Measurements from ENCODE around the gene RASSF3. TPM values are rescaled to one million over a fixed set of nuclear protein-coding genes. Genes with fewer than 3 reads are reported as not detected.

Gene RASSF3
- total and polyA plus RNA-seq, 10 of the 15 experiments (the other 5 are each of a cell fraction or from before 2014, with no cell fraction given), result 6.9 to 62.4 (median 30.3) TPM

- TF ChIP-seq EGR1 (IDR thresholded peaks at IDR 0.05; ENCODE audit: borderline replicate concordance in 1 of 2, low read depth in 2 of 2, low read length in 2 of 2), result no peak
- no peak for TF ChIP-seq PAX8 (IDR thresholded peaks at IDR 0.05)
- peak; percentile 63; the same call in 1 of the 2 replicates for TF ChIP-seq NBN (IDR thresholded peaks at IDR 0.05)
- peak; percentile 63 for TF ChIP-seq POLR2A (IDR thresholded peaks at IDR 0.05; ENCODE audit: low read depth, low read length)
- peak; percentile 40; the same call in 1 of the 2 replicates for TF ChIP-seq ATF7 (IDR thresholded peaks at IDR 0.05; ENCODE audit: low read depth)
- 0 out of 2 replicates have a peak, but pooled peaks have one; percentile 43 for TF ChIP-seq FOXM1 (IDR thresholded peaks at IDR 0.05; ENCODE audit: low read depth, low read length)
- TF ChIP-seq CTCF (IDR thresholded peaks at IDR 0.05 in 2 of 3, conservative IDR thresholded peaks at IDR 0.05 in 1 of 3; ENCODE audit: control insufficient read depth in 2 of 3, extremely low read depth in 1 of 3, insufficient read depth in 1 of 3, low read depth in 3 of 3, low read length in 3 of 3), result peak; percentile 6 to 30 (median 11); a peak in 2 of 6 replicates
- TF ChIP-seq BHLHE40 (IDR thresholded peaks at IDR 0.05; ENCODE audit: borderline replicate concordance in 1 of 2, low read depth in 2 of 2, low read length in 1 of 2), result peak in 1 of 2 experiments; percentile 5; a peak in 1 of 4 replicates
- TF ChIP-seq IRF5 (IDR thresholded peaks at IDR 0.05; ENCODE audit: borderline replicate concordance), result no peak
- TF ChIP-seq RAD51 (IDR thresholded peaks at IDR 0.05), result peak; percentile 87
- 0 out of 2 replicates have a peak, but pooled peaks have one; percentile 29 for TF ChIP-seq ATF3 (IDR thresholded peaks at IDR 0.05; ENCODE audit: borderline replicate concordance, extremely low read depth, low read depth, low read length)
- 0 out of 2 replicates have a peak, but pooled peaks have one; percentile 11 for TF ChIP-seq MLLT1 (IDR thresholded peaks at IDR 0.05)
- 0 out of 2 replicates have a peak, but pooled peaks have one; percentile 36 for TF ChIP-seq HDGF (IDR thresholded peaks at IDR 0.05)
- TF ChIP-seq POLR2AphosphoS2 (IDR thresholded peaks at IDR 0.05; ENCODE audit: low read depth, low read length), result no peak
These were observed 1.3 kb upstream of the RASSF3 start (continued) for GRCh38 chr12:64608901-64609535.
